Measurements from ENCODE around the gene ARL10. TPM values are rescaled to one million over a fixed set of nuclear protein-coding genes. Genes with fewer than 3 reads are reported as not detected.

ARL10 gene
- total RNA-seq, 1 experiment from 2014 or later = 0.05 TPM

- CTCF ChIA-PET = no interaction called here
These were observed 45.3 kb downstream of the ARL10 start for GRCh38 chr5:176410486-176411180.

More at GRCh38 chr5:176410486-176411180, 45.3 kb downstream of the ARL10 start:
- Histone ChIP-seq H3K4me2 (ENCODE audit: low read length) (peak overlapping the region; percentile 21), H3K9me3 (ENCODE audit: control insufficient read depth in 1 of 2, insufficient read depth in 1 of 2, low read depth in 1 of 2, low read length in 2 of 2) (no peaks in the 10 kb centered on the region), H3K27me3 (ENCODE audit: insufficient read depth, low read length) (no peaks in the 10 kb centered on the region), H3K9ac (ENCODE audit: low read length) (no peak overlapping the region), H3K9me2 (ENCODE audit: insufficient read depth) (no peaks in the 10 kb centered on the region), H3K4me3 (replicated peaks in 1 of 2; ENCODE audit: low read depth in 1 of 2, low read length in 2 of 2) (no peak overlapping the region), H4K20me1 (ENCODE audit: insufficient read depth) (no peaks in the 10 kb centered on the region), H3K79me2 (ENCODE audit: insufficient read depth, low read length) (peaks cover 18% of the 10 kb centered on the region), H3K36me3 (ENCODE audit: control insufficient read depth in 1 of 2, insufficient read depth in 2 of 2, low read length in 2 of 2) (peaks cover 0 to 5% of the 10 kb centered on the region in 2 experiments; a peak in 3 of 4 replicates), H2AFZ (ENCODE audit: low read depth, low read length, poor library complexity, severe bottlenecking) (no peak overlapping the region), H3K27ac (ENCODE audit: low read depth, low read length) (no peak overlapping the region), H3K4me1 (ENCODE audit: control insufficient read depth in 1 of 2, insufficient read depth in 2 of 2, low read length in 2 of 2) (peaks cover 16 to 26% of the 10 kb centered on the region in 2 experiments)
- POLR2A ChIA-PET = no interaction called here
- ATAC-seq (peak; percentile 57), DNase-seq (ENCODE audit: low read depth, low spot score) (no peak)
- intact Hi-C loops (cut with micrococcal nuclease) = no loop called here
- TF ChIP-seq EGR1 (IDR thresholded peaks at IDR 0.05; ENCODE audit: low read depth) (no peak), YY1 (IDR thresholded peaks at IDR 0.05; ENCODE audit: extremely low read depth, insufficient replicate concordance, low read depth, low read length) (no peak), EZH2 (IDR thresholded peaks at IDR 0.05) (no peak), CTCF (IDR thresholded peaks at IDR 0.05 in 2 of 3, conservative IDR thresholded peaks at IDR 0.05 in 1 of 3; ENCODE audit: borderline replicate concordance in 1 of 3, insufficient read depth in 1 of 3, low read depth in 2 of 3, low read length in 2 of 3) (peak in 2 of 3 experiments; percentile 5 to 27; a peak in 1 of 6 replicates), JUND (IDR thresholded peaks at IDR 0.05) (no peak), SRF (IDR thresholded peaks at IDR 0.05; ENCODE audit: low read depth) (no peak), SIN3A (IDR thresholded peaks at IDR 0.05; ENCODE audit: low read depth) (no peak)
- BruUV-seq (replicated peaks) = no TSS peak
- RAD21 ChIA-PET (ENCODE audit: low non-redundant PET in 1 of 2, low total read pairs in 2 of 2, uncharacterized antibody in 2 of 2, unreplicated experiment in 2 of 2) = no interaction called here
